ENCODE results near the gene OR52W1. TPM values are rescaled to one million over a fixed set of nuclear protein-coding genes. Genes with fewer than 3 reads are reported as not detected.
"Not testable (repeated sequence)": the region's sequence is repeated elsewhere in the genome, so short reads cannot be mapped to it uniquely, and the experiment has no call there.

The OR52W1 gene
- total RNA-seq, 1 donor, result not detected

DNA sequence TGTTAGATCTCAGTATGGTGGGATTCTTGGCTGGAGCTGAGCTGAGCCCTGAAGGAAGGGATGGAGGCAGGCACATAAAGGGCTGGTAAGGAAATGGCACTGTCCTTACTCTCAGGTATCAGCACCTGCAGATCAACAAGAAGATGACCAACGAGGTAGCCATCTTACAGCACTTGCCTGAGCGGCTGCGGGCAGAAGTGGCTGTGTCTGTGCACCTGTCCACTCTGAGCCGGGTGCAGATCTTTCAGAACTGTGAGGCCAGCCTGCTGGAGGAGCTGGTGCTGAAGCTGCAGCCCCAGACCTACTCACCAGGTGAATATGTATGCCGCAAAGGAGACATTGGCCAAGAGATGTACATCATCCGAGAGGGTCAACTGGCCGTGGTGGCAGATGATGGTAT, 42.3 kb downstream of the OR52W1 start:
- H3K4me3 ChIP-seq (ENCODE audit: low read depth, low read length), result no peak overlapping the region
- DNase-seq (ENCODE audit: low read depth), result no peak
- TF ChIP-seq, protein P1, sequence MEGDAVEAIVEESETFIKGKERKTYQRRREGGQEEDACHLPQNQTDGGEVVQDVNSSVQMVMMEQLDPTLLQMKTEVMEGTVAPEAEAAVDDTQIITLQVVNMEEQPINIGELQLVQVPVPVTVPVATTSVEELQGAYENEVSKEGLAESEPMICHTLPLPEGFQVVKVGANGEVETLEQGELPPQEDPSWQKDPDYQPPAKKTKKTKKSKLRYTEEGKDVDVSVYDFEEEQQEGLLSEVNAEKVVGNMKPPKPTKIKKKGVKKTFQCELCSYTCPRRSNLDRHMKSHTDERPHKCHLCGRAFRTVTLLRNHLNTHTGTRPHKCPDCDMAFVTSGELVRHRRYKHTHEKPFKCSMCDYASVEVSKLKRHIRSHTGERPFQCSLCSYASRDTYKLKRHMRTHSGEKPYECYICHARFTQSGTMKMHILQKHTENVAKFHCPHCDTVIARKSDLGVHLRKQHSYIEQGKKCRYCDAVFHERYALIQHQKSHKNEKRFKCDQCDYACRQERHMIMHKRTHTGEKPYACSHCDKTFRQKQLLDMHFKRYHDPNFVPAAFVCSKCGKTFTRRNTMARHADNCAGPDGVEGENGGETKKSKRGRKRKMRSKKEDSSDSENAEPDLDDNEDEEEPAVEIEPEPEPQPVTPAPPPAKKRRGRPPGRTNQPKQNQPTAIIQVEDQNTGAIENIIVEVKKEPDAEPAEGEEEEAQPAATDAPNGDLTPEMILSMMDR (IDR thresholded peaks at IDR 0.05; ENCODE audit: insufficient read depth, low read length), result no peak

DNA sequence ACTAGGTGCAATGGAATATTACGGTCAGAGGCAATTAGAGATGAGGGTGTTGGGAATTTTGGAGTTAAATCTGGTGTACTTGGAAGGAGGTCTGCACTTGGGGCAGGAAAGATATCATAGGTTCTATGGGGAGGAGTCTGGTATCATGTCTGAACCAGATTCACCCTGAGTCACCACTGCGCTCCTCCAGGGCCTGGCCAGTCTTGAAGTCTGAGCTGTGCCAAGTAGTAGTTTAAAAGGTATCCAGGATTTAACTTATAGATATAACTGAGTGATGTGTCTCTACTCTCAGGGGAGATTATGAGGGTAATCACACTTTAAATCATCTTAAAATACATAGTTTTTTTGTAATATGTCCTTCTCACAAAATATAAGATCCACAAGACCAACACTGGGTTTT, 46.5 kb downstream of the OR52W1 start:
- TF ChIP-seq, protein P1 (IDR thresholded peaks at IDR 0.05; ENCODE audit: insufficient read depth, low read length), result no peak
- no peak overlapping the region for H3K4me3 ChIP-seq (ENCODE audit: low read depth, low read length)
- DNase-seq (ENCODE audit: low read depth), result no peak

GRCh38 chr11:6248248-6248647, 49.2 kb downstream of the OR52W1 start:
- H3K4me3 ChIP-seq (ENCODE audit: low read depth, low read length), result no peak overlapping the region
- peak; percentile 95 for DNase-seq (ENCODE audit: low read depth)
- TF ChIP-seq, protein P1 (IDR thresholded peaks at IDR 0.05; ENCODE audit: insufficient read depth, low read length), result no peak

GRCh38 chr11:6248897-6249296, 49.9 kb downstream of the OR52W1 start:
- not testable (repeated sequence) for H3K4me3 ChIP-seq (ENCODE audit: low read depth, low read length); DNase-seq (ENCODE audit: low read depth)

Other genes starting within 250 kb of the OR52W1 start
- not detected in 2 replicates for gene OR56A5, start 230.7 kb upstream of the OR52W1 start, total RNA-seq (ENCODE audit: low replicate concordance)
- gene OR52L1, start 212.2 kb upstream of the OR52W1 start, total RNA-seq (ENCODE audit: low replicate concordance), result not detected in 2 replicates
- gene OR56A4, start 192.3 kb upstream of the OR52W1 start, total RNA-seq (ENCODE audit: low replicate concordance), result not detected in 2 replicates
- gene OR56A1, start 168.5 kb upstream of the OR52W1 start, total RNA-seq (ENCODE audit: low replicate concordance), result under 0.01 TPM in 1 of 2 replicates, not detected in the other
- 0.57 TPM in 1 of 2 replicates, not detected in the other for gene OR56B4, start 91.5 kb upstream of the OR52W1 start, total RNA-seq (ENCODE audit: low replicate concordance)
- gene OR52B2, start 28.9 kb upstream of the OR52W1 start, total RNA-seq (ENCODE audit: low replicate concordance), result not detected in 2 replicates
- gene C11orf42, start 6.3 kb downstream of the OR52W1 start, total RNA-seq (ENCODE audit: low replicate concordance), result not detected in 2 replicates
- 6.4 and 15.6 TPM in 2 replicates for gene FHIP1B, start 35.4 kb downstream of the OR52W1 start, total RNA-seq (ENCODE audit: low replicate concordance)
- not detected in 2 replicates for gene CNGA4, start 39.9 kb downstream of the OR52W1 start, total RNA-seq (ENCODE audit: low replicate concordance)
- not detected in 2 replicates for gene CCKBR, start 60.6 kb downstream of the OR52W1 start, total RNA-seq (ENCODE audit: low replicate concordance)
- gene CAVIN3, start 121.3 kb downstream of the OR52W1 start, total RNA-seq (ENCODE audit: low replicate concordance), result 323 and 888 TPM in 2 replicates
- 44.8 and 63.9 TPM in 2 replicates for gene SMPD1, start 191.2 kb downstream of the OR52W1 start, total RNA-seq (ENCODE audit: low replicate concordance)
- 41.8 and 52.4 TPM in 2 replicates for gene APBB1, start 219.9 kb downstream of the OR52W1 start, total RNA-seq (ENCODE audit: low replicate concordance)
- 1.2 TPM in 1 of 2 replicates, not detected in the other for gene HPX, start 241.8 kb downstream of the OR52W1 start, total RNA-seq (ENCODE audit: low replicate concordance)